Esophagus mucosa (tissue), 1 donor: ENCODE measurements around the gene TNNI2. TPM values are rescaled to one million over a fixed set of nuclear protein-coding genes. Genes with fewer than 3 reads are reported as not detected.

ENCODE experiments used
- ATAC-seq: fragments of 200-7000 bp; cut with Tn5 transposase; one replicate; pipeline ENCODE4 v1.9.1; 2020
- total RNA-seq: library from RNA; stranded (reverse); gene quantifications from one replicate; pipeline ENCODE4 v1.2.4, GENCODE V29; 2023
- donor health status: DM: yes; HTN: yes; CAD: no.

The TNNI2 gene
- total RNA-seq, 1 donor from 2014 or later: 4.4 TPM

DNA sequence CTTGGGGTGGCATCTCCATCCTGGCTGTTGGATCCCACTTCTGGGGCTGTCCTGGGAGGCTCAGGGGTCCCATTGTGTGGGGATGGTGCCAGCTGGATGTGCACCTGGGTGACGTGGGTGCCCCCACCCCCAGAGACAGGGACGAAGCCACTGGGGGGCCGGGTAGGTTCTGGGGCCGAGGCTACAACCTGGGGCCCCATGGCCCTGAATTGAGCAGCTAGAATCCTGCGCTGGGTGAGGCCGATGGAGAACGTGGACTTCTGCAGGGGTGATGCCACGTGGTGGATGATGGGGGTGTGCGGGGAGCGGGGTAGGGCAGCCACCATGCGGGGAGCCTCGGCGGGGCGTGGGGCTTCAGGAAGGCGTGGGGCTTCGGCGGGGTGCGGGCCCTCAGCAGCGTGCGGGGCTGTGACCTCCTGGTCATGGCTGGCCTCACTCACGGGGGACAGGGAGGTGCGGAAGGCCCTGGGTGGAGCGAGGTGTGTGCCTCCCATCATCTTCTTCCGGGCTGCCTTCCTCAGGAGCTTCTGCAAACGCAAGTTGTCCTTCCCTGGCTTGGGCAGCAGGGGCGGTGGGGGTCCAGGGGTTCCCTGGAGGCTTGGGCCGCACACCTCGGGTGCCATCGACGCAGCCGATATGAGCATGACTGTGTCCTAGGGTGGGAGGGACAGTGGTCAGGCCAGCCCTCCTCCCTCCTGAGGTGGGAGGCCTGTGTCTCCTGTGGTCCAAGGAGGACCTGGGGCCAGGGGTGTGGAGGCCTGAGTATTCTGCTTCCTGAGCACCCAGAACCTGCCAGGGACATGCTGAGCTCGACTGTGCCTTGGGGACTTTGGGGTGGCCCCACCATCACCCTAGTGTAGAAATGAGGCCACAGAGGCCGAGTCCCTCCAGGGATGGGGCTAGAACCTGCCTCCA, 51.4 kb downstream of the TNNI2 start:
- ATAC-seq: peak; percentile 6

Other genes with a start within 250 kb of the TNNI2 start
- gene KRTAP5-2, start 240.7 kb upstream of the TNNI2 start, total RNA-seq: not detected
- not detected for gene KRTAP5-3, start 230.5 kb upstream of the TNNI2 start, total RNA-seq
- not detected for gene KRTAP5-4, start 216.8 kb upstream of the TNNI2 start, total RNA-seq
- not detected for gene KRTAP5-5, start 209.2 kb upstream of the TNNI2 start, total RNA-seq
- not detected for gene KRTAP5-6, start 141.8 kb upstream of the TNNI2 start, total RNA-seq
- gene IFITM10, start 88.4 kb upstream of the TNNI2 start, total RNA-seq: 0.96 TPM
- 583 TPM for gene CTSD, start 75.1 kb upstream of the TNNI2 start, total RNA-seq
- 22.4 TPM for gene SYT8, start 4.0 kb upstream of the TNNI2 start, total RNA-seq
- gene LSP1, start 14.1 kb downstream of the TNNI2 start, total RNA-seq: 18.8 TPM
- gene PRR33, start 52.9 kb downstream of the TNNI2 start, total RNA-seq: not detected
- 0.40 TPM for gene TNNT3, start 80.7 kb downstream of the TNNI2 start, total RNA-seq
- gene MRPL23, start 108.4 kb downstream of the TNNI2 start, total RNA-seq: 44.4 TPM
- 6.5 TPM for gene H19, start 158.9 kb downstream of the TNNI2 start, total RNA-seq